GM21367 (cell line): ENCODE results near the gene FGF13.

Experiments used
- ATAC-seq: cut with Tn5 transposase; IDR thresholded peaks from one replicate; pipeline ENCODE4 v1.9.1; 2021; ENCODE audit not compliant: unreplicated experiment

The FGF13 gene

DNA sequence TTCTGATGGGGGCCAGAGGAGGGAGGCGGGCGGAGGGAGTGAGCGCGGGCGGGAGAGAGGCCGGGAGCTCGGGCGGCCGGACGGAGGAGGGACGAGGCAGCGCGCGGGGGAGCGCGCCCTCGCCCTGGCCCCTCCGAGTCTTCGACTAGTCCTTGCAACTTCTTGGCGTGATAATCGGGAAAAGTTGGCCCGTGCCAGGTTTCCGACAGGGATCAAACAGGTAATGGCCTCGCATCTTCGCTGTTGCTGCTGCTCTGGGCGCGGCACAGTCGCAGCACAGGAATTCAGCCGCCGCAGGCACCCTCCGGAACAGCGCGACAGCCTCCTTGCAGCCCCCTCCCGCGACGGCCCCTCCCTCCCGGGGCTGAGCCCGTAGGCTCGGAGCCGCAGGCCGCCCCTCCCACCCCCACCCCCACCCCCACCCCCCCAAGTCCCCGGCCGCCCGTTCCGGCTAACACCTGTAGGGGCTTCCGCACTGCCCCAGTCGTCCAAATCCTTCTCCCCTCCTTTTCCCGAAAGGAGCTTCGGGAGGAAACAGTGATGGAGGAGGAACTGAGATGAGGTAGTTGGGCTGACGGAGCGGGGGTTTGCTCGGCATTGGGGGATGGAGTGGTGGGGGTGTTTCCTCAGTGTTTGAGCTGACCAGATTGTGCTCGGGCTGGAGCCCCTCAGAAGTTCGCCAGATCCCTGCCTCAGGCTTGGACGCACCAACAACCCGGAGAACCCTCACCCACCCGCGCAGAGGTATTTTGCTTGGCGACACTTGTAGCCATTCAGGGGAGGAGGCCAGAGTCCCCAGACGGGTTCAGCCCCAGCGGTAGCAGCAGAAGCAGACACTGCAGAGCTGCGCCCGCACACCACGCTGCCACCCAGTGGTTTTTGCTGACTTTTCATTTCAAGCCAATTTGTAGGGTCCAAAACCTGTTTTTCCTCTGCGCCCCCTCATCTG, at the start of gene FGF13:
FGF13 (minus strand) TSS at position 319 of the 949 bp plus-strand sequence. CDS start 714 bp downstream, outside the sequence.
- no peak for ATAC-seq

DNA sequence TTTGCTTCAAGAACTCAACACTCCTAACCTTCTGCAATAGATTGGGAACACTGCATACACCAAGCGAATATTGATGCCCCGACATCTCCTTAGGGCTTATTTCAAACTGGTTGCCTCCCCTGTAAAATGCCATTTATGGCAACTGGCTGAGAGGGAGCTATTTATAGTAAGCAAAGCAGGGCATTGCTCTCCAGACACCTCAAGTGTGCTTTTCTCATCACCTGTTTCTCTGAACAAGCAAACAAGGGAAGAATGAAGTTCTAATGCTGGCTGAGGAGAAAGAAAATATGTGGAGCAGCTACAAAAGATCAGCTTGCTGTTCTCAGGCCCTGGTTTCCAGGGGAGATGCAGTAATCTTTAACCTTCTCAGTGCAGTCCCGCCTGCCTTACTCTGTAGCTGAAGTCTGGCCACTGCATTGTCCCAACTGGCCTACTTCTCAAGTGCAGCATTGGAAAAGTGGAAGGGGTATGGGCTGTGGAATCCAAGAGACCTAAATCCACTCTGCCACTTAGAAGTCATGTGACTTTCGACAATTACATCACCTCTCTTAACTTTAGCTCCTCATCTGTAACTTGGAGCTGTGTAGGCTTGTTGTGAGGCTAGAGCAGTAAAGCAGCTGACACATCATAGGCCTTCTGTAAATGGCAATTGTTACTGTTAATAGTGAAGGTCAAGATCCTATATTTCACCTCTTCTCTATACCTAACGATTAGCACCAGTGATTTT, 47.9 kb upstream of the FGF13 start:
- no peak for ATAC-seq

DNA sequence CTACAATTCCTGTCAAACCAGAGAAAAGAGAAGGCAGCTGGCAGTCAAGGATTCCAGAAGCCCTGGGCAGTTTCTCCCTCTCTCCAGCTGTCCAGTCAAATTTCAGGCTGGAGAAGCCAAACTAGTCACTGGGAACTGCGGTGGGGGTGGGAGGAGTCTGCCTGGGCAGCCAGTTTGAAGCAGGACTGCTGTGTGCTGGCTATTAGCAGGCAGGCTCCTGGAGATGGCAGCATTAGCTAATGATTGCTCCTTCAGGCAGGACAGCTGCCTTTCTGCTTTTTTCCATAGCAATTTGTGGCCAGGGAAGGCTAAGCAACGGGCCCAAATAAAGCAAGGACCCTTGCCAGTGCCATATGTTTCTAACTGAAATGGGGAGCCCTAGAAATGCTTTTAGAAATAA, 44.7 kb upstream of the FGF13 start:
- no peak for ATAC-seq

DNA sequence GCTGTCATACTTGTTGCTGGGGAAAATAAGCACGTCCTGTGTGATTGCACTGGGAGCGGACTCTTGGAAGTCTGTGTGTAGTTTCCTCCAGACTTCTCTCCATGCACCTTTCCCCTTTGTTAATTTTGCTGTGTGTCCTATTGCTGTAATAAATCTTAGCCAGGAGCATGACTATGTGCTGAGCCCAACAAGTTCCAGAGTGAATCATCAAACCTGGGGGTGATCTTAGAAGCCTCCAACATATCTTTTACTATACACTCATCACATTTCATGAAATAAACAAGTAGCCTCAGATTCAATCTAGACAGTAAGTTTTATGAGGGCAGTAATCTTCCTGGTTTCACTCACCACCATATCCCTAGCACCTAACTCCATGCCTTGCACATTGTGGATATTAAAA, 43.3 kb upstream of the FGF13 start:
- no peak for ATAC-seq

DNA sequence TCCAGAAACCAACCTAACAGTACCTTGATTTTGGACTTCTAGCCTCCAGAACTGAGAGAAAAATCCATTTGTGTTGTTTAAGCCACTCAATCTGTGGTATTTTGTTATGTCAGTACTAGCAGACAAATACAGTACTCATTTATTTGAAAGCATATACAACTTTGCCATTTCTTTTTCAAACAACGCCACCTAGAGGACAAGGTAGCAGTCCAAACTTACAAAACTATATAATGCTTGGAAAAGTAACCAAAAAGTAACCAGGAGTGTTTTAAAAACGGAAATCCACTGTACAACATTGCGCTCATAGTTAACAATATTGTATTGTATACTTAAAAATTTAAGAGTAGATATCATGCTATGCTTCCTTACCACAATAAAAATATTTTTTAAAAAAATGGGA, 37.0 kb upstream of the FGF13 start:
- no peak for ATAC-seq

DNA sequence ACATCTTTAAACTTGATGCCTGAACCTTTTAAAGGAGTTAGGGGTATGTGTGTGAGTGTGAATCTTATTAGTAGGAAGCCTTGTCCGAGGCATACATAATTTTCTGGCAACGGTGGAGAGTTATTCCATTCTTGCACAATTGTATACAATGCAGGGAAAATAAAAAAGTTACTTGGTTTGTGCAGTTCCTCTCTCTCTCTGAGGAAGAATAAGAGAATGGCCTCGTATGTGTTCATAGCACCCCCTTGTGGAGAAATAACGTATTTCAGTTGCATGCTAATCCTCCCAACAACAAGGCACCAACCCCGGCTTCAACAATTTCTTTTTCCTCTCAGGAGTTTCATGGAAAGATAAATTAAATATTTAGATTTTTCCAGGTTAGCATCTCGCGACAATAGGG, 33.7 kb upstream of the FGF13 start:
- ATAC-seq, result peak; percentile 64

DNA sequence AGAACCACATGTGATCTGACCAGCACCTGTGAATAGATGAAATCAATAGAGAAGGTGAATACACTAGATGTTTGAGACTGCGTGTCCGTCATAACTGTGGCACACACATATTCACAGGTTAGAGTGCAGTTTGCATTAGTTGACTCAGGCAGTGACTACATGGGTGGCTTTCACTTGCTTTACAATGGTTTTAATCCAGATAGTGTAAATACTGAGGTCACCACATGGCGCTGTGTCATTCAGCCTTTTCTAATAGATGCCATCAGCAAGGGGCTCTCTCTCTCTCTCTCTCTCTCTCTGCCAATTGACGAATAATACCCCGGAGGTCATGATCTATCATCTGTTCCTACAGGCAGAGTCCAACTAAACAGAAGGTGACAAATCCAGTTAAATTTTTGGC, 30.7 kb upstream of the FGF13 start:
- no peak for ATAC-seq

DNA sequence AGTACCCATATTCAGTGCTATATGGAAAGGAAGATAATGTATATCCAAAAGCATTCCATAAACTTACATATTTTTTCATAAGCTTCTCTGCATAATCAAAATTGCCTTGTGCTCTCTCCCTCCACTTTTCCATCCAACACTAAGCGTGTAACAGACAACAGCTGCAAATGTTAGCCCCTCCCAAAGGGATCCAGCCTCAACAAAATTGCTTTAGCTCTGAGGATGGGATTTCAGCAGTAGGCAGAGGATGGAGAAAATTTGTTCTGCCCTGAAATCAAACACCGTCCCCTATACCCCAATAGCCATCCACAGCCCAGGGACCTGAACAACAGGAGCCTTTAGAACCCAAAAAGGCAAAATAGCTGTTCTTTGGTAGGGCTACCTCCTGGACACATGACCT, 28.8 kb upstream of the FGF13 start:
- ATAC-seq, result no peak

DNA sequence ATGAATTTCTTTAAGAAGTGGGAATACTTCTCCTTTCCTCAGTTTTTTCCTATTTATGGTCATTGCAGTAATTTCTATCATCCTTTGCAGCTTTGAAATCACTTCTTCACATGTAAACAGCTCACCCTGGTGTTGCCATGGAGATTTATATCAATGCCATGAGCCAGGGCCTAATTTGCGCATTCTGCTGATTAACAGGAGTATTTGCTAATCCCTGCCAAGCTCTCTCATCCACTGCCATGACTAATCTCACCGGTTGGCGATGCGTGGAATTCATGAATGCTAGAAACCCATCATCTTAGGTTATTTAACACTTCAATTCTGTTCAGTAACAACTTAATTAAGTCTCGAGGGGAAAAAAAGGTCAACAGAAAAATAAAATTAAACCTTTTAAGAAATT, 11.8 kb upstream of the FGF13 start:
- no peak for ATAC-seq

DNA sequence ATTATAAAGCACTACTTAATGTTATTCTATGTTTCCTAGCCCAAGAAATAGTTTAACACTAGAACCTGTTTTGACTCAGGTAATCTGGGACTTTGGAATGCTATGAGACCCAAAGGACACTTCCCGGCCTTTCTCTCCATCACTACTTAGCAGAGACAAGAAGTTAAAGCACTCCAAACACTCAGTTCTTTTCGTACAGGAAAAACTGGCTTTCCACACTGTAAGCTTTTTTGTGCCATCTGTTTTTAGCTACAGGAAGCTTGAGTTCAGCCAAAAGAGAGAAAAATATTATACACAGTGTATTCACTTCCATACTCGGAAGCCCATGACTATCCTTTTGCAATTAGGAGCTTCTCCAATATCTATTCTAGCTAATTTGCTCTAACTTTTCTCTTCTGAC, 7.9 kb upstream of the FGF13 start:
- ATAC-seq, result no peak

DNA sequence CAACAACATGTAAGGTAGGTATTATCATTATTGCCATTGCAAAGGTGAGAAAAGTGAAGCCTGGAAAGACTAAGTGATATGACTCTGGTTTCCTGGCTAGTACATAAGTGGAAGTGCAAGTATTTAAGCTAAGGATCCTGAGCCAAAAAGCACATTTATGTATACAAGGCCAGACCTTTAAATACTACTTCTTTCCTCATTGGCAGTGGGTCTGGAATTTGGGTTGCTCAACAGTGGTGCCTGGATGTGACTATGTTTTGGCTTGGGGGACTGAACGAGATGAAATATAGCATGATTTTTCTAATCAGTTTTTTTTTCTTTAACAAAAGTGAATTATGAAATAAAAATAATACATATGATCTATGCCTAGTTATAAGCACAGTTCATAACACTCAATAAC, 7.4 kb upstream of the FGF13 start:
- no peak for ATAC-seq

DNA sequence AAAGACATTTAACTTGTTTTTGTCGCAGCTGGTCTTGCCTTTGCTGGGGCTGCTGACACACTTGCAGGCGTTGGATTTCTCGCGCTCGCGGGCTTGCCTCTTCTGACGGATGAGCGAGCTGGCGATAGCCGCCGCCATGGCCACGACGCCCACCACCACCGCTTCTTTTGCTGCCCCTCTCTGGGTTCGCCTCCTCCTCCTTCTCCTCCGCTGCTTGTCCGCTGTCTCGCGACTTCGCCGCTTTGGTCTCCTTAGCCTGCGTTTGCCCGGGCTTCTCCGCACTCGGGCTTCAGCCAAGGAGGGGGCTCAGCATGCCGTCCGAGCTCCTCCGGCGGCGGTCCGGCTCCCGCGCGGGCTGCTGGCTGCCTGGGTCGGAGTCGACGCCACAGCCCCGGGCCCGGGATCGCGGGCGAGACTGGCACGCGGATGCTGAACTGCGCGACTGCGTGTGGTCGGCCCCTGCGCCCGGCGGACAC, 613 bp downstream of the FGF13 start:
- ATAC-seq, result no peak

DNA sequence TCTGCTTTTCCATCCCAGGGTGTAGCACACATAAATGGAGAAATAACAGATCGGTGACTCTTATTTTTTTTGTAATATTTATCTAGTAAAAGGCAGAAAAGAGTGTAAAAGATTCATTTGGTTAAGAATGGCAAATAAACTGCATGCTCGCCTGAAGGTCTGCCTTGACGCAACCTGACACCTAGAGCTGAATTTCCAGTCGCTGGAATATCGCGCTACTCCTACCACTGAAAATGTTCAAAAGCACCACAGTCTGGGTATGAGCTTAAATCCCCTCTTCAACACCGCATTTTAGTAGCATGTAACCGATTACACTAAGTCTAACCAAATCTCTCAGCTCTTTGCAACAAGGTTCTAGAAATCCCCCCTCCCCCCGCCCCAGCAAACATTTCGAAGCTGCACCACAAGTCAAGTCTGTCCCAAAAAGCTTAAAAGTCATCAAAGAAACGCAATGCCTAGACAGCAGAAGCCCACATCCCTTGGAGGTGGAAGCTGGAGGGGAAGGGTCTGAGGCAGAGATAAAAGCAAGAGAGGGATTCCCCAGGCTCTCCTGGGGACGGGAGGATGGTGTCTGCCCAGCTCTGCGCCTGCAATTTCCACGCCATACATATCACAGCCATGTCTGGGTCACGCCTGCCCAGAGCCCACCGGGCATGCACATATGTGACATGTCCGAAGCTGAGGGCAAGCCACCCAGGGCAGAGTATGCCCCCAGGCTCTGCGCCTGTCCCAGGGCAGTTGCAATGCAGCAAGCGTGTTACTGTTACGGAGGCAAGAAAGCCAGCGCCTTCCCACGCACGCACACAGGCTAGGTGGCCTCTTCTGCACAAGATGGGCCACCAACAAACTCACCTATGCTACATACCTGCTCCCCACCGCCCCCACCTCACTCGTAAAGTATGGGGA, 1.4 kb downstream of the FGF13 start:
- ATAC-seq, result no peak

DNA sequence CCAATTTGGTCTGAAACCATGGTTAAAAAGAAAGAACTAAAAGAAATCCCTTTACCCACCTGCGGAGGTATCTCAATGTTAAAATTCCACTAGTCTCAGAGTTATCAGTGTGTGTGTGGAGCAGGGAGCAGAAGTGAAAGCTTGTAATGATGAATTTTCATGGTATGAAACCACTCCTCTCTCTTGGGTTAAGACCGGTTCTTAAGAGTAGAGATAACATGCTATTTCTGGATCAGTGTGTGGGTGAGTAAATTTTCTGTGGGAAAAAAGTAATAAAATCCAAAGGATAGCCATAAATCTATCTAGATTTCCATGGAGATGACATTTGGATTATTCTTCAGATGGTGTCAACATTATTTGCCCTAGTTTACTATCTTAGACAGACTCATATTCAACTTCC, 3.2 kb downstream of the FGF13 start:
- no peak for ATAC-seq

DNA sequence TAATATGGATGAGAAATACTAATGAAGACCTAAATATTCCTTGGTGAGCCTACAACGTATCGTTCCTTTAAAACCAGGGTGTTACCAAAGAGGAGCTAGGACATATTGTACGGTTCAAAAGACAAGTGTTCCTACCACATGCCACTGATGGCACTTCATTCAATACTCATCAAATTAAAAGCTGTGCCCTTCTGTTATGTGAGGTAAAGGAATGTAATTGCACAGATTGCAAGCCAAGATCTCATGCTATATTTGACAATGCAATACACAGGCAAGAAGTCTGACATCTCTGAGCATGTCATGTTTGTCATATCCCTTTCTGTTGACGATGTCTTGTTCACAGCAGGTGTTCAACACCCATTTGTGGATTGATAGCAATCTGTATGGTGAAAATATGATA, 6.9 kb downstream of the FGF13 start:
- ATAC-seq, result no peak

DNA sequence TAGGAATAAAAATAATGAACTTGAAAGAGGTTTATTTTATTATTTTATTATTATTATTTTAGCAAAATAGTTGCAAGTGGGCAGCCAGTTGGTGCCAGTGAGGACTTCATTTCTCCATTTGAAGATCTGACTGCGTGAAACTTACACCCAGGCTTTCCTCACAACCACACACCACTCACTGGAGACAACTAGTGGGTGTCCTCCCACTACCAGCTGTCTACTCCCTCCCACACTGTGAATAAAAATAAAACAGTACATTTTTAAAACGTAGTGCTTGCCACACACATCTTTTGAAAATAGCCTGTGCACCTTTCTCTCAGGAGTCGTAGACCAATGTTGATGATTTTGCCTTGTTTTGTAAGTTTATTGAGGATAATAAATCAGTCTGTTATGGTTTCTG, 7.4 kb downstream of the FGF13 start:
- ATAC-seq, result no peak

DNA sequence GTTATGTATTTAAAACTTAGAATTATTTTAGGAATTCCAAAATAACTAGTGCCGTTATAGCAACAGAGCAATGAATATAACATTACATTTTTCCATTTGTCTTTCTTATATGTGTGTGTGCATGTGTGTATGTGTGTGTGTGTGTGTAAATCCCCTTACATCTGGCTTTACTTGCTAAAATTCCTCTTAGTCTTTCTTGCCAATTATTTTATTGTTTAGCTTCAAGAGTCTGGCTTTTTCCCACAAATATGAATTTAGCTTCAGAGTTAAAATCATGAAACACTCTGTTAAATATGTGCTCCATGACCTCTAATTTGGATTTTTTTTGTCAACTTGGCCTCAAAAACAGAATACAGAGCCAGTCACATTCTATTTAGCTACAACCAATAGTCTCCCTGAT, 18.9 kb downstream of the FGF13 start:
- ATAC-seq, result no peak

DNA sequence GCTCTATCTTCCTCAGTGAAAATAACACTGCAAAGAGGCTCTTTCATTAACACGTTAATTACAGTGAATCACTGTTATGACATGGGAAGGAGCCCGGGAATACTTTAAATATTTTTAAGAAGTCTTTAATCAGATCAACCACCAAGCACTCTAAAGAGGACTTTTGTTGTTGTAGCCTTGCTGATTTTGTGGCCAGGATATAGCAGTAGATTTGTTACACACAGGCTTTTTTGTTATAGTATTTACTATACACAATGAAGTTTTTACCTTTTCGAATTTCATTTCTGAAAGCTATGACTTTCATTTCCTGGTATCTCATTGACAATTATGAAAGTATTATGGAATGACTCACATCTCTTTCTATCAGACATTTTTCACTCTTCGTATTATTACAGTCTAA, 20.3 kb downstream of the FGF13 start:
- ATAC-seq, result no peak

DNA sequence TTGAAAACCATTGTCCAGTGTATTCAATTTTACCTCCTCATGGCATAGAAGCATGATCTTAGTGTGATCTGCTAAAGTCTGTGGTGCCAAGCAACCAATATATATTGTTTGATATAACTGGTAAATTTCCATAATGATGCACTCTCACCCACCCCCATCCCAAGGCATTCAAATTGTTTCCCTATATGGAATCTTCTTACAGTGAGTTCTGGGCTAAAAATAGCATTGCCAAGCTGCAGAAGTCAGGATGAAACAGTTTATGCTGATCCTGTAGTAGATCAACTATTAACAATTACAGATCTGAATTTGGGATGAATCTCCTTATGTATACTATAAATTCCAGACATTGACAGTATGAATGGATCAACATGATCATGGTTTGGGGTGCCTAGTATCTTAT, 20.9 kb downstream of the FGF13 start:
- no peak for ATAC-seq

DNA sequence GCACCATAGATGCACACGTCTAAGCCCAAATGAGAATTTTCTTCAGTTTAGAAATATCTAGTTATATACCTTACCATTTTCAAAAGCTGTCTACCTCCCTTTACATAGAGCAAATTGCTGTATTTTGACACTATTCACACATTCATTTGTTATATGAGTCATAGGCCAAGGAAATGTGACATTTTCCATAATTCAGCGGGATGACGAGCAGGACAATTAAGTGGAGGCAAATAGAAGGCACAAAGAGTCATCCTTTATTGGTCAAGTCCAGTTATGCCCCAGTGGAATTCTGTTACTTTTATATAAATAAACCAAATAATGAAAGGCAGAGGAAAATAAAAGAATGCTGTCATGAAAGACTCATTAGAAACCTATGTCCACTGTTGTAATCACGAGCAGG, 27.9 kb downstream of the FGF13 start:
- ATAC-seq, result no peak

DNA sequence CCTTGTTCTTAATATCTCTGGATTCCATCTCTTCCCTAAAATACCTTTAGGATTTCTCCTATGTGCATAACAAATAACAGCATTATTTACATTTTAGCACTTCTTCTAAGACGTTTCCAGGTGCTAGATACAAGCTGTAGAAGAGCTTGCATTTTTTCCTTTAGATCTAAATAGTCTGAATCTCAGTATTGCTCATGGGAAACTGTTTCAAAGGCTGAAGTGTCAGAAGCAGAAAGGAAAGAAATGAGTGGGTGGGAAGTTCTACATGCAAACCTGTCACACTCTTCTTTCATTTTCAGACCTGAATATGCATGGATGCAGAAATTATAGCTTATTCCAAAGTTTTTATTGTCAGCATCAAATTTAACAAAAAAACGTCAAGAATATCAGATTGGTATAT, 41.8 kb downstream of the FGF13 start:
- no peak for ATAC-seq
